NB4 (cell line): ENCODE results near the gene STON1.

Experiments used
- POLR2A ChIP-seq: IDR thresholded peaks from 2 replicates; pipeline ENCODE4 v1.6.1; 2011; ENCODE audit warnings: mild to moderate bottlenecking; ENCODE audit not compliant: insufficient read length; ENCODE audit errors: extremely low read depth
- TF ChIP-seq, protein P1 (sequence below): IDR thresholded peaks from one replicate; pipeline ENCODE4 v1.5.1; 2012; ENCODE audit warnings: low read depth, low read length

DNA sequence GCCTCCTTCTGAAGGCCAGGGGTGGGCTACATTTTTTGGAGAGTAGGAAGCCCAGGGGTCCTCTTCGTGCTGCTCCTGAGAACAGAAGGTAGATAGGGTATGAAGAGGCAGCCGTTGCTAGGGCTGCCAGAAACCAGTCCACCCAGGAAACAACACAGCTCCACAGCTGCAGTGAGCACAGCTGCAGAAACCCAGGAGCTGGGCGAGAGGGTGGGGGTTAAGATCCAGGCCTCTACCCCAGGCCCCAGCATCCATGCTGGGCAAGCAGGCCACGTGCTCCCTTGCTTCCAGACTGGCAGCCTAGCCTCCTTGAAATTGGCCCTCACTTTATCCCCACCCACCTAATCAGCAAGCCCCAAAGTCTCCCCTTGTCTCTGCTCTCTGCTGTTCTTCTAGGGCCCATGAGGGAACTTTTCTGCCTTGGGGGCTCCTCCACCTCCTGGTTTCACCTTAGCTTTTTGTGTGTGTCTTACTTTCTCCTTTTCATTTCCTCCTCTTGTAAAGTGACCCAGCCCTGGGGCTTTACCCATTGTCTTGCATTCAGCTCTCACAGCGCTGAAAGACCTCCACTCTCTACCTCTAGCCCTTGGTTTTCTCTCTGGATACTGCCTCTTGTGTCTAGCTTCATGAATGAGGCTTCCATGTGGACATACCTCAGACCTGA, 30.7 kb downstream of the STON1 start:
- TF ChIP-seq, protein P1, sequence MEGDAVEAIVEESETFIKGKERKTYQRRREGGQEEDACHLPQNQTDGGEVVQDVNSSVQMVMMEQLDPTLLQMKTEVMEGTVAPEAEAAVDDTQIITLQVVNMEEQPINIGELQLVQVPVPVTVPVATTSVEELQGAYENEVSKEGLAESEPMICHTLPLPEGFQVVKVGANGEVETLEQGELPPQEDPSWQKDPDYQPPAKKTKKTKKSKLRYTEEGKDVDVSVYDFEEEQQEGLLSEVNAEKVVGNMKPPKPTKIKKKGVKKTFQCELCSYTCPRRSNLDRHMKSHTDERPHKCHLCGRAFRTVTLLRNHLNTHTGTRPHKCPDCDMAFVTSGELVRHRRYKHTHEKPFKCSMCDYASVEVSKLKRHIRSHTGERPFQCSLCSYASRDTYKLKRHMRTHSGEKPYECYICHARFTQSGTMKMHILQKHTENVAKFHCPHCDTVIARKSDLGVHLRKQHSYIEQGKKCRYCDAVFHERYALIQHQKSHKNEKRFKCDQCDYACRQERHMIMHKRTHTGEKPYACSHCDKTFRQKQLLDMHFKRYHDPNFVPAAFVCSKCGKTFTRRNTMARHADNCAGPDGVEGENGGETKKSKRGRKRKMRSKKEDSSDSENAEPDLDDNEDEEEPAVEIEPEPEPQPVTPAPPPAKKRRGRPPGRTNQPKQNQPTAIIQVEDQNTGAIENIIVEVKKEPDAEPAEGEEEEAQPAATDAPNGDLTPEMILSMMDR, result no peak
- TF ChIP-seq POLR2A, result no peak
